NCI-H524 treated with DMSO at 0.1 percent for 48 hours (cell line): ENCODE results near the gene MYL6.
"Not testable (repeated sequence)": the region's sequence is repeated elsewhere in the genome, so short reads cannot be mapped to it uniquely, and the experiment has no call there.

Source experiments
- DNase-seq: peaks from one replicate; lab custom pipeline; 2025; lab: John Stamatoyannopoulos, UW

The MYL6 gene

DNA sequence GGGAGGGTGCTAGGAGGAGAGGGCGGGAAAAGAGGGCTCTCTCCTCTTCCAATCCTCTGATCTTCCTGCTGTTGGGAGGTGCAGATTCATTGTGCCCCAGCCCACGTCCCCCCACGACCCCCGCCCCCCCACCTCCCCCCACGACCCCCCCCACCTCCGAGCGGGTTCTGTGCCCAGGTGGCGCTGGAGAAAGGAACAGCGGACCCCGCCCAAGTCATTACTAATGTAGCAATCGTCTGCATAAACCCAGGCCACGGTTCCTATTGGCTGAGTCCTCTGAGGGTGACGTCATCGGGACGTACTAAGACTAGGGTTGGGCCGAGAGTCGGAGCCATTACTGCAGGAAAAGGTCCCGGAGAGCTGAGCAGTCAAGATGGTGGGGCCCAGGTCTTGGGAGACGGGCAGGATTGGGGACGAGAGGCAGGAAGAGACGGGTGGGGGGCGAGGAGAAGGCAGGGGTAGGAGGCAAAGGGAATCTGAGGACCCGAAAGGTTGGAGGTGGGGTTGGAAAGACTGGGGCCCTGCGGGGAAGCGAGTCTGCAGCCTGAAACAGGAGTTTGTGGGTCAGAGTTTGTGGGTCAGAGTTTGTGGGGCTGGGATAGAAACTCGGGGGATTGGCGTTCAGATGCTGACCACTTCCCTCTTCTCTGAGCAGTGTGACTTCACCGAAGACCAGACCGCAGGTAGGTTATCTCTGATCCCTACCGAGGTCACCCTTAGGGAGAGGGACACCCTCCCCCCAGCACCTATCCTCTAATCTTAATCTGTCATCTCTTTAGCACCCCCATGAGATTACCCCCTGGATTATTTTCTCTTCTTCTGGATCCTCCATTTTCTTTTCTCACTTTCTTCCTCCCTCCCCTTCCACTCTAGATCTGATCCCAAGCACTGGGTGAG is at the start of gene MYL6:
TSS of gene MYL6 (plus strand) at position 331 of the 897 bp plus-strand sequence. CDS start at position 374, 43 bp downstream.
- DNase-seq, result peak; percentile 85

GRCh38 chr12:56110571-56110970 is 47.6 kb upstream of the MYL6 start:
- no peak for DNase-seq

- DNase-seq, result no peak
These were observed 44.1 kb upstream of the MYL6 start for GRCh38 chr12:56114084-56114483.

DNA sequence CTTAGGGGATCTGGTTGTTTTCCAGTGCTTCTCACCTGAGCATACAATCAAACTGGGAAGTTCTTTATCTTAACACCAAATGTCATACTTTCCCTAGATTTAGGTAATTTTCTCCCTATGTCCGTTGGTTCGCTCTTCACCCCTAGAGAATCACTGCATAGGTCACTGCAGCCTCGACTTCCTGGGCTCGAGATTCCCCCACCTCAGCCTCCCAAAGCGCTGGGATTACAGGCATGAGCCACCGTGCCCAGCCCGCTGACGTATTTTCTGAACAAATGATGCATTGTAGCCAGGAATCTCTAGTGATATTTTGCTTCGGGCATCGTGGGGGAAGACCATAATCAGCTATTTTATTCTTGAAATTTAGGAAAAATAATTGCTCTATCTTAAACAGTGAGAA is 42.8 kb upstream of the MYL6 start:
- no peak for DNase-seq

- peak; percentile 81 for DNase-seq
These were observed 41.7 kb upstream of the MYL6 start, which contains the start of gene RPL41 for GRCh38 chr12:56116267-56117081. TSS of gene RPL41 (plus strand) at chr12:56116633.

DNA sequence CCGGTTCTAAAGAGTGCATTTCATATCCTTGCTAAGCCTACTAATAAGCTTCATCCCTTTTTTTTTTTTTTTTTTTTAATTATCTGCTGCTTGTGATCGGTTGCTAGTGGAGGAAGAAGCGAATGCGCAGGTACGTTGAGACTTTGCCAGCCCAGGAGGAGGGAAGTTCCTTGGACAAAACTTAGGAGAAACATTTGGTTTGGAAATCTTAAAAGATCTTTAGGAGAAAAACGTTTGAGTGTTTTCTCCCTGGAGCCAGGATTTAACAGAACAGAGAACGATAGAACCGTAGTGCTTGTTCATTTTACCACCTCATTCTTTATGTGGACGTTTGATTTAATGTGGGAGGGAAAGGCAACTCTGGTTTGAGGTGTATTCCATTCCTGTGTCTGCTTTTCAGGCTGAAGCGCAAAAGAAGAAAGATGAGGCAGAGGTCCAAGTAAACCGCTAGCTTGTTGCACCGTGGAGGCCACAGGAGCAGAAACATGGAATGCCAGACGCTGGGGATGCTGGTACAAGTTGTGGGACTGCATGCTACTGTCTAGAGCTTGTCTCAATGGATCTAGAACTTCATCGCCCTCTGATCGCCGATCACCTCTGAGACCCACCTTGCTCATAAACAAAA is 41.0 kb upstream of the MYL6 start:
- not testable (repeated sequence) for DNase-seq

GRCh38 chr12:56117778-56118687 is 40.1 kb upstream of the MYL6 start, which contains the start of gene ZC3H10:
TSS of gene ZC3H10 (plus strand) at chr12:56118266. CDS start at chr12:56120563, 2,297 bp downstream.
- DNase-seq, result peak; percentile 95

- DNase-seq, result no peak
These were observed 39.3 kb upstream of the MYL6 start for GRCh38 chr12:56118688-56119357.

GRCh38 chr12:56119361-56119796 is 38.8 kb upstream of the MYL6 start:
- peak; percentile 18 for DNase-seq

DNA sequence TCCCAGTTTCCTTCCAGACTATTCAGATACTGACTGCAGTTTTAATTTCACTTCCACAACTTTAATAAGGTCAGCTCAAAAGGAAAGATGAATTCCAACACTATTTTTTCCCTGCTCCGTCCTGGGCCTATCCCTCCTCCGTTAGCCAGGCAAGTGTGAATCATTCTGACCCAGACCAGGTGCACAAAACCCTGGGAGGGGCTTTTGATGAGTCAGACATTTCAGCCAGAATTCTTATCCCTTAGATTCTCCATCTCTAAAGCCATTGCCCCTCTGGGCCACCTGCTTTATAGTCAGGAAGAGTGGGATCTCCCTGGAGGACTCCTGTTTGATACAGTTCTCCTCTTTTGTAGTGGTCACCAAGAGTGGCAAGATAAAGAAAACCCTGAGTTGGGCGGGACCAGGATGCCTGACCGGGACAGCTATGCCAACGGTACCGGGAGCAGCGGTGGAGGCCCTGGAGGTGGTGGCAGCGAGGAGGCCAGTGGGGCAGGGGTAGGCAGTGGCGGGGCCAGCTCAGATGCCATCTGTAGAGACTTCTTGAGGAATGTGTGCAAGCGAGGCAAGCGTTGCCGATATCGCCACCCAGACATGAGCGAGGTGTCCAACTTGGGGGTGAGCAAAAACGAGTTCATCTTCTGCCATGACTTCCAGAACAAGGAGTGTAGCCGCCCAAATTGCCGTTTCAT is 37.9 kb upstream of the MYL6 start:
- no peak for DNase-seq

GRCh38 chr12:56121204-56121870 is 36.8 kb upstream of the MYL6 start:
- no peak for DNase-seq

DNA sequence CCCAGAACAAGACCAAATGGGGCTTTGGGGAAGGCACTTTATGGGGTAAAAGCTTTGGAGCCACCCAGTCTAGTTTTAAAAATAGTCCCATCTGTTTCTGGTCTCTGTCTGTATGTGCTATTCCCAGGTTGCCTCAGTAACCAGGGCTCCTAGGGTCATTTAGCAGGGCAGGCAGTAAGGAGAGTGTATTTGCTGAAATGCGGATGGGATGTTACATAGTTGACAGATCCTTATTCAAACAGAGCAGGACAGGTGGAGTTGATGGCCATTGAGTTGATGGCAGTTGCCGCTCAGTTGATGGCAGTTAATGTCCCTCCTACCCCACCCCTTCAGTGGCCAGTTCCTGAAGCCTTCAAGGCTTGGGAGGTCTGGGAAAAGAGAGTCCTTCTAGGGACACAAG is 35.5 kb upstream of the MYL6 start:
- DNase-seq, result no peak

DNA sequence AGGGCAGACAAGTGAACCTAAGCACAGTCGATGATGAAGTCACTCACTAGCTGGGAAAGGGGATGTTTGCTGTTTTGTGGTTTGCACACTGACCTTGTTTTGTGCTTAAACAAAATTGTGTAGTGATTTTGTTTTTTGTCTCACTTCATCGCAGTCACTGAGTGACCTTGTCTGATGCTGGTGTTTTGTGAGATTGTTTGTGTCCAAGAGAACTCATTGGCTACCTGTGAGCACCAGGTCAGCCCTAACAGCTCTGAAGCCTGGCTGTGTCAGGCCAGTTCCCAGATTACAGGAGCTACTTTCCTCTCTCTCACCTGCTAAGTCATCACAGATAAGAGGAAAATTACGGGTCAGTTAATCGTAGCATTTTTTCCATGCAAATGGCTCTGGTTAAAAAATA is 34.0 kb upstream of the MYL6 start:
- no peak for DNase-seq

GRCh38 chr12:56126732-56127239 is 31.4 kb upstream of the MYL6 start:
- no peak for DNase-seq

- DNase-seq, result no peak
These were observed 30.7 kb upstream of the MYL6 start for GRCh38 chr12:56127485-56127887.

DNA sequence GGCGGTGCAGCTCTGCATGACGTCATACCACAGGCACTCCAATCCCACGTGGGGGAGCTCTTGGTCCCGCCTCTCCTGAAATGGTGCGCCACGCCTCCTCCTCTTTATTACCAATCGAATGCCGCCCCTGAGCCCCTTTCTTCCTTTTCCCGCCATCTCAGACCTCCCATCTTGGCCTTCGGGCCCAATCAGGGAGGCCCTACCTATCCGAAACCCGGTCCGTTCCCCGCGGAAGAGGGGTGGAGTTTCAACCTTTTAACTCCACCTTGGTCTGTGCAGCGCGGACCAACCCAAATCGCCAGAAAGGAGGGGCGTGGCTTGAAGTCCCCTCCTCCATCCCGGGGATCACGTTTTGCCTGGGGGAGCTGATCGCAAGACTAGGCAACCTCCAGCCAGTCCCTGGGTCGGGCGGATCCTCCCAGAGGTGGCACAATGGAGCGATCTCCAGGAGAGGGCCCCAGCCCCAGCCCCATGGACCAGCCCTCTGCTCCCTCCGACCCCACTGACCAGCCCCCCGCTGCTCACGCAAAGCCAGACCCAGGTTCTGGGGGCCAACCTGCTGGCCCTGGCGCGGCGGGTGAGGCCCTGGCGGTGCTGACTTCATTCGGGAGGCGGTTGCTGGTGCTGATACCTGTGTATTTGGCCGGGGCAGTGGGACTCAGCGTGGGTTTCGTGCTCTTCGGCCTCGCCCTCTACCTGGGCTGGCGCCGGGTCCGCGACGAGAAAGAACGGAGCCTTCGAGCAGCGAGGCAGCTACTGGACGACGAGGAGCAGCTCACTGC is 30.1 kb upstream of the MYL6 start, which contains the start of gene ESYT1:
TSS of gene ESYT1 (plus strand) at position 380 of the 782 bp plus-strand sequence. CDS start at position 433, 53 bp downstream.
- peak; percentile 94 for DNase-seq

DNA sequence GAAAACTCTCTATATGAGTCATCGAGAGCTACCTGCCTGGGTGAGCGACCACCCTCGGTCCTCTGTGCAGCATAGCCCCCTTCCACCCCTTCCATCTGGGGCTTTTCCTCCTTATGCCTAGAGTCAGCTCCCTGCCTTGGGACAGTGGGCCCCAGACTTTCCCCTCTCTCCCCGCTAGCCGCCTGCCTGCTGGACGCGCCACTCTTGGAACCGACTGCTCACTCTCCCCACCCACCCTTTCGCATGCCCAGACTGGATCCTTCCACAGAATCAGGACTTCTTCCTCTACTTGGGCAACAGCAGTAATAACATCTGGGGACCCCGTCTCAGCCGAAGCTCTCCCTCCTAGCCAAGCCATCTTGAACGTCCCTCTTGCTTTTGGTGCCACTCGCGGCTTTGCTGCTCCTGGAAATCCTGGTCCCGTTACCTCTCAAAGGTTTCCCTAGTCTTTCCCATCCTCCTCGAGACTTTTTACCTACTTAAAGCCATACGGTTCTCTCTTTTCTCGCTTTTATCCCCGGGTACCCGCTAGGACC is 29.4 kb upstream of the MYL6 start:
- DNase-seq, result no peak
